ENCODE measurements around the gene PRDX1. TPM values are rescaled to one million over a fixed set of nuclear protein-coding genes. Genes with fewer than 3 reads are reported as not detected.

Gene PRDX1
- total RNA-seq (100 to 1,000 TPM; 180 to 185 TPM), polyA plus RNA-seq (ENCODE audit: insufficient read depth, low read depth, low replicate concordance) (251 TPM)
- long read RNA-seq, donor 1, transcript PRDX1-202 (6 exons, 1,021 nt): major isoform, 463 of 626 reads
- long read RNA-seq, donor 1, transcript PRDX1-201 (6 exons, 1,234 nt): minor isoform, 6 of 626 reads
- long read RNA-seq, donor 1, partial matches to known transcripts: 152 of 626 reads
- long read RNA-seq, donor 1, other reads (novel, unspliced or antisense): 5 of 626 reads
- long read RNA-seq, donor 2, transcript PRDX1-202 (6 exons, 1,021 nt): major isoform, 344 of 428 reads
- long read RNA-seq, donor 2, partial matches to known transcripts: 73 of 428 reads
- long read RNA-seq, donor 2, other reads (novel, unspliced or antisense): 10 of 428 reads

GRCh38 chr1:45521413-45522323, at the start of gene PRDX1:
TSS of gene PRDX1 (minus strand) at chr1:45521884. CDS start at chr1:45519043, 2,841 bp downstream.
- intact Hi-C loops (cut with DNase I; ENCODE audit: low total_unique reads): no loop called here
- TF ChIP-seq POLR2A (IDR thresholded peaks at IDR 0.05): peak; percentile 90
- TF ChIP-seq, protein P1, sequence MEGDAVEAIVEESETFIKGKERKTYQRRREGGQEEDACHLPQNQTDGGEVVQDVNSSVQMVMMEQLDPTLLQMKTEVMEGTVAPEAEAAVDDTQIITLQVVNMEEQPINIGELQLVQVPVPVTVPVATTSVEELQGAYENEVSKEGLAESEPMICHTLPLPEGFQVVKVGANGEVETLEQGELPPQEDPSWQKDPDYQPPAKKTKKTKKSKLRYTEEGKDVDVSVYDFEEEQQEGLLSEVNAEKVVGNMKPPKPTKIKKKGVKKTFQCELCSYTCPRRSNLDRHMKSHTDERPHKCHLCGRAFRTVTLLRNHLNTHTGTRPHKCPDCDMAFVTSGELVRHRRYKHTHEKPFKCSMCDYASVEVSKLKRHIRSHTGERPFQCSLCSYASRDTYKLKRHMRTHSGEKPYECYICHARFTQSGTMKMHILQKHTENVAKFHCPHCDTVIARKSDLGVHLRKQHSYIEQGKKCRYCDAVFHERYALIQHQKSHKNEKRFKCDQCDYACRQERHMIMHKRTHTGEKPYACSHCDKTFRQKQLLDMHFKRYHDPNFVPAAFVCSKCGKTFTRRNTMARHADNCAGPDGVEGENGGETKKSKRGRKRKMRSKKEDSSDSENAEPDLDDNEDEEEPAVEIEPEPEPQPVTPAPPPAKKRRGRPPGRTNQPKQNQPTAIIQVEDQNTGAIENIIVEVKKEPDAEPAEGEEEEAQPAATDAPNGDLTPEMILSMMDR (IDR thresholded peaks at IDR 0.05): no peak
- DNase-seq: peak; percentile 97
- WGBS, 2 donors: 0% methylated on average over 47 to 64 of the region's 72 CpGs
- Histone ChIP-seq H3K9me3 (no peaks in the 10 kb centered on the region), H3K36me3 (ENCODE audit: low read depth, missing control alignments) (no peaks in the 10 kb centered on the region), H3K27ac (peak within 1 kb of the TSS; percentile 94 to 97), H3K4me1 (peaks cover 12% of the 10 kb centered on the region), H3K4me3 (peak within 1 kb of the TSS; percentile 97), H3K27me3 (no peaks in the 10 kb centered on the region)

DNA sequence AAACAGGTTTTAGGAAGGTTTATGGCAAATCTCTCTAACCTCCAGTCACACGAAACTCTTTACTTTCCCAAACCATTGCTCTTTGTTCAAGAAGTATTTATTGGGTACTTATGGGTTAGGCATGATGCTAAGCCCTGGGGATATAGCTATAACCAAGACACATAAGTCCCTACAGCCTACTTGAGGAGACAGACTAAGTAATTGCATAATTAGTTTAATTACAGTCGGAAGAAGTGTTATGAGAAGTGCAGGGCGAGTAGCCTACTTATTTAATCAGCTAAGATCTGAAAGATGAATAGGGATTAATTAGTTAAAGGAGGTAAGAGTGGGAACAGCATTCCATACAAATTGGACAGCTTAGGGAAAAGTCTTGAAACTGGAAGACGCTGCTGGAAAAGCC, 48.9 kb upstream of the PRDX1 start:
- Histone ChIP-seq H3K27me3 (no peaks in the 10 kb centered on the region), H3K27ac (no peak overlapping the region), H3K4me3 (no peak overlapping the region), H3K36me3 (ENCODE audit: low read depth, missing control alignments) (no peaks in the 10 kb centered on the region), H3K4me1 (no peaks in the 10 kb centered on the region), H3K9me3 (no peaks in the 10 kb centered on the region)
- intact Hi-C loops (cut with DNase I; ENCODE audit: low total_unique reads): no loop called here
- TF ChIP-seq, protein P1 (IDR thresholded peaks at IDR 0.05): no peak
- no peak for TF ChIP-seq POLR2A (IDR thresholded peaks at IDR 0.05)
- 85 to 86% methylated on average over 4 of the region's 4 CpGs for WGBS, 2 donors
- DNase-seq: no peak

DNA sequence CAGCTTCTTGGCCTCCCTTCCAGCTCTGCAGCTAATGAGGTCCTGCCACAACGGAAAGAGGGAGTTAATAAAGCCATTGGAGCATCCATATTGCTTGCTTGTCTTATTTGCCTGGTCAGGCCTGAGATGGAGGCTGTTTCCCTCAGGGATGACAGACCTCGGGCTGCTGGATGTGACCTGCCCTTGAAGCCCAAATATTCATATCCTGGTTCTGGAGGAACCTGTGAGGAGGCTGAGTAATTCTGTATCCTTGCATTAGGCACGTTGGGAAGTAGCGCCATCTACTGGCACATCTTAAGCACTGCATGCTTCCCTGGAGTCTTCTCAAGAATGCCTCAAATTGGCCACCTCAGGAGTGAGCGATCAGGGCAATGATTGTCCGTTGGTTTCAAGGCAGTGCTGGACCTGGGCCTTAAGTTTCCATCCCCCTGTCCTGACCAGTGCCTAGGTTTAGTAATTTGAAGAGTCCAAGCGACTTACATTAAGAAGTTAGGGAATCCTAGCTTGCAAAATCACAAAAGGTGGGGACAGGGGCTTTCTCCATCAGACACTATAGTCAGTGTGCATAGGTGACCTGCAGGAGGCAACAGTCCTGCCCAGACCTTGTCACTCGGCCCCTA, 48.4 kb upstream of the PRDX1 start:
- peak; percentile 75 for DNase-seq
- WGBS, 2 donors: 13 to 21% methylated on average over 8 of the region's 8 CpGs
- H3K27me3 ChIP-seq: no peaks in the 10 kb centered on the region
- H3K9me3 ChIP-seq: no peaks in the 10 kb centered on the region
- no peaks in the 10 kb centered on the region for H3K36me3 ChIP-seq (ENCODE audit: low read depth, missing control alignments)
- no peak overlapping the region for H3K4me3 ChIP-seq
- no peak overlapping the region for H3K27ac ChIP-seq
- TF ChIP-seq POLR2A (IDR thresholded peaks at IDR 0.05): no peak
- TF ChIP-seq, protein P1 (IDR thresholded peaks at IDR 0.05): peak; percentile 88 to 99 (median 93)
- intact Hi-C loops (cut with DNase I; ENCODE audit: low total_unique reads): loop anchor here (10.0 kb wide), 1 partner anchor 55 kb away; no protein-coding TSS in a partner anchor
- no peaks in the 10 kb centered on the region for H3K4me1 ChIP-seq

GRCh38 chr1:45569571-45569961, 47.9 kb upstream of the PRDX1 start:
- no peak for DNase-seq
- intact Hi-C loops (cut with DNase I; ENCODE audit: low total_unique reads): loop anchor here (10.0 kb wide), 1 partner anchor 55 kb away; no protein-coding TSS in a partner anchor
- Histone ChIP-seq H3K27ac (no peak overlapping the region), H3K36me3 (ENCODE audit: low read depth, missing control alignments) (no peaks in the 10 kb centered on the region), H3K4me3 (no peak overlapping the region), H3K27me3 (no peaks in the 10 kb centered on the region), H3K4me1 (no peaks in the 10 kb centered on the region), H3K9me3 (no peaks in the 10 kb centered on the region)
- 32 to 66% methylated on average over 4 of the region's 4 CpGs for WGBS, 2 donors
- TF ChIP-seq POLR2A (IDR thresholded peaks at IDR 0.05): no peak
- TF ChIP-seq, protein P1 (IDR thresholded peaks at IDR 0.05): no peak

All from testis (tissue), 5 donors.